Inferior parietal cortex (tissue), 1 donor: Measurements from ENCODE around the gene INSYN1.
A peak's percentile ranks its signal among the peaks of the same experiment; 100 is the strongest.
"Not testable (repeated sequence)": the region's sequence is repeated elsewhere in the genome, so short reads cannot be mapped to it uniquely, and the experiment has no call there.

Experiments
- DNase-seq: peaks from one replicate; pipeline ENCODE4 v3.0.0-alpha.2; 2016; ENCODE audit errors: extremely low spot score

Gene INSYN1, protein sequence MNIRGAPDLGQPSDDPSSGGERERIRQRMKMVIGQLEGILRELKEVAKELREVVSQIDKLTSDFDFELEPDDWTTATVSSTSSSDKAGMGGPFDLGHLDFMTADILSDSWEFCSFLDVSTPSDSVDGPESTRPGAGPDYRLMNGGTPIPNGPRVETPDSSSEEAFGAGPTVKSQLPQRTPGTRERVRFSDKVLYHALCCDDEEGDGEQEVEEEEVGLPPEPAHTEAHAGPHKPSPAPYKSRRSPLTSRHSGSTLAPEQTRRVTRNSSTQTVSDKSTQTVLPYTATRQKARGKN

DNA sequence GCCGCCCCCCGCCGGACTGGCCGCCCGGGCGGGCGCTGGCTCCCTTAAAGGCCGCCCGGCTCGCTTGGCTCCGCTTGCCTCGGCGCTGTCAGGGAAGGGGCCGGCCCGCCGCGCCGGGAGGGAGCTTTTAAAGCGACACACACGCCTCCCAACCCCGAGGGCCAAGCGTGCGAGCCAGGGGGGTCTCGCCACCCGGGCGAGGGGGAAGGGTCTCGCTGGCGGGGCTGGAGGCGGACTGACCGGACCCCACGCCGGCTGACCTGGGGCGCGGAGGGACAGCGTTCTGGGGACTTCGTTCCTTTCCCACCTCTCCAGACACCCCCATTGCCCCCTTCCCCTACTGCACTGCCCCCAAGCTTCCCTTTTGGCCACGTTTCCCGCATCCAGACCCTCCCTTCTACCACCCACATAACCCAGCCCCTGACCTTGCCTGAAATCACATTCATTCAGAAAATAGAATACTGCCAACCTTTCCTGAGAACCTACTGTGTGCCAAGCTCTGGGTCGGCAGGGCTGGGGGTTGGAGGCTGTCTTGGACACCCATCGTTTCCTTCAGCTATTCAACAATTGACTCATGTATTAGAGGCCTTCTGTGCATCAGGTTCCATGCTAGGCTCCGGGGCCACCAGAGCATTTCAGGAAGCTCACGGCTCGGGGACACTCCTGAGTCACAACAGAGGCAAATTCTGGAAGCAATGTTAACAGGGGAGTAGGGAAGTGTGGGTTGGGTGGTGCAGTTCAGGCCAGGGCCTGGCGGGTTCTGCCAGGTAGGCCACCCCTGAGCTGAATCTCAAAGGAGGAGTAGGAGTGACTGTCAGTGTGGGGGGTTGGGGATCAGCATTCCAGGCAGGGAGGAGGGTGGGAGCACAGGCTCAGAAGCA, at the start of gene INSYN1:
Gene INSYN1 (minus strand): TSS at position 102 of the 881 bp plus-strand sequence. CDS start 2,221 bp downstream, outside the sequence.
- DNase-seq = no peak

DNA sequence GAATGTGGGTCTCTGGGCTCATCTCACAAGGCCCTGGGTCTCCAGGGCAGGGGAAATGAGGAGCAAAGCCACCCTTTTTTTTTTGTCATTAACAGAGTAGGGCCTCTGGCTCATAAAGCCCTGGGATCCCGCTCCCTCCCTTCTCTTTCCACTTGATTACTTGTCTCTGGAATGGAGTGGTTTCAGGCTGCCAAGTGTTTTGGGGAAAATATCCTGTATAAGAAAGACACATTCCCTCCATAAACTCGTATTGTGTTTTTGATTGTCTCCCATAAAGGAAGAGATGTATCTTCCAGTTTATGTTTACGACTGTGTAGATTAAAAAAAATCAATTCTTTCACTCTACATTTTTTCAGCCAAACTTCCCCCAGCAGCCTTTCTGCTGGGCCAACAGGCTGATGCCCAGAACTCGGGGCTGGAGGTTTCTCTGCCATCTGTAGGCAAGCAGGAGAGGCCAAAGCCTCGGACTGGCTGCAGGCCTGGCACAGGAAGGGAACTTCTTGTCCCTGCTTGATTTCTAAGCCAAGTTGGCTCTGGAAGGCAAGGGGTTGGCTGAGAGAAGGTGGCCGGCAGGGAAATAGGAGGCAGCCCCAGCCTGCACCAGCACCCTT, 49.4 kb upstream of the INSYN1 start:
- no peak for DNase-seq

DNA sequence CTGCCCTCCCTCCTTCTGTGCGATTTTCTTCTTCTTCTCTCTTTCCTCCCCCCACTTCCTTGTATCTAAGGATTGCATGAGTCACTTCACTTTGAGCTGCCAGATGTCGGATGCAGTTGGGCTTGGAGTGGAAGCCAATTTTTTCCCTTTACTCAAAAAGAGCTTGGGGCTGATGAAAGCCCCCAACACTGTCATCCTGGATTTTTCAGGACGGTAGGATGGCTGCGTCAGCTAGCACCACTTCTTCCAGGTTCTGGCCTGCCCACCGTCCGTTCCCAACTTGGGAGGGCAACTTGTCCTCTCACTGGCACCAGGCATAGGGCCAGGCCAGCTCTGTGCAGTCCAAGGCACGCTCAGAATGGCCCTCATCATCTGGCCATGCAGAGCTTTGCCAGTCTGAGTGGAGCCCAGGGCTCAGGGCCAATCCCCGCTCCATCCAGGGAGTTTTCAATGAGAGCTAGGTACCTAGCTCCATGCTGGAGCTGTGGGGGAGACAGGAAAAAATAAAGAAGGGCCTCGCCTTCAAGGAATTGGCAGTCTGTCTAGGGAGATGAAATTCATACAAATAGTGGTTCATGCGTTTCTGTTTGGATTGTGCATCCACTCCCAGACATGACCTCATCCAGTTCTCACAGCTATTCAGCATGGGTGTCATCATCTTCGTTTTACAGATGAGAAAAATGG, 47.7 kb upstream of the INSYN1 start:
- DNase-seq = peak; percentile 66

DNA sequence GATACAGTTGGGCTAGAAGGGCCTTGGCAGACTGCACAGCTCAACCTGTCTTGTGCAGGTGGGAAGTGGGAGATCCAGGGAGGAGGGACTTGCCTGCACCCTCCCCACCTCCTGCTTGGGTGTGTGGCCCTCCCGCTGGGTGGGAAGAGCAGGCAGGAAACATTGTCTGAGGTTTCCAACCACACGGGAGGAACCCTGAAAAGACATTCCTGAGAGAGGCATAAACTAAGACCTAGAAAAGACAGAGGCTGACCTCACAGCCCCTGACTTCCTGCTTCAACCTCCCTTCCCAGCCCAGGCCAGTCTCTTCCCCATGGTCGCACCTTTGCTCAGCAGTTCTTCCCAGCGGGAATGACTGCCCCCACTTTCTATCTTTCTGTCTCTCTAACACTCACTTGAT, 46.3 kb upstream of the INSYN1 start:
- DNase-seq = no peak

DNA sequence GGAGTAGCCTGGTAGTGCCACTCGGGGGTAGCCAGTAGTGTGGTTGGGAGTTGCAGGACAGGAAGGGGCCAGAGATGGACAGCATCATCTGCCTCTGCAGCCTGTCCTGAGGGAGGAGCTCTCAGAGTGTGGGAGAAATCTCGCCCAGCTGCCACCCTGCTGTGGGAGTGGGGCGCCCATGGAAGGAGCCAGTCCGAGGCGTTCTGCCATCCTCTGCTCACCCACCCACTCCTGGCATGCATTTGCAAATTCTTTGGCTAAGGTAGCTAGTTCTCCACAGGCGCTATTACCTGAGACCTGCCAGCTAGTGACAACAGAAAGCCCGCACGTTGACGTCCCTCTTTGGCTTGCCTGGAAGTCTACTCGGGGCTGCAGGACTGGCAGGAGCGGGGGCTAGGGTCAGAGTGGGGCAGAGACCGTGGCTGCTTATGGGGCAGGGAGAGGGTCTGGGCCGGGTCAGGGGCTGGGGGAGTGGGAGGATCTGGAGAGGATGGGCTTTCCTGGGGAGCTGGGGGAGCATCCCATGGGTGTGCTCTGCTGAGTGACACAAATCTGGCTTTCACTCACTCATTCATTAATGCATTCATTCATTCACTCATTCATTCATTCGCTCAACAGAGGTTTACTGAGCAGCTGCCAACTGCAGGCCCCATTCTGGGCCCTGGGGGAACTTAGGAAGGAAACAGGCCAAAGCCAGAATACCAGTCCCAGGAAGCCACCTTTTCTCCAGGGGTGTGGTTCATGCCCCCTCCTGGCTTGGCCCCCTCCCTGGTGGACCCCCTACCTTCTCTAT, 44.4 kb upstream of the INSYN1 start:
- DNase-seq = no peak

DNA sequence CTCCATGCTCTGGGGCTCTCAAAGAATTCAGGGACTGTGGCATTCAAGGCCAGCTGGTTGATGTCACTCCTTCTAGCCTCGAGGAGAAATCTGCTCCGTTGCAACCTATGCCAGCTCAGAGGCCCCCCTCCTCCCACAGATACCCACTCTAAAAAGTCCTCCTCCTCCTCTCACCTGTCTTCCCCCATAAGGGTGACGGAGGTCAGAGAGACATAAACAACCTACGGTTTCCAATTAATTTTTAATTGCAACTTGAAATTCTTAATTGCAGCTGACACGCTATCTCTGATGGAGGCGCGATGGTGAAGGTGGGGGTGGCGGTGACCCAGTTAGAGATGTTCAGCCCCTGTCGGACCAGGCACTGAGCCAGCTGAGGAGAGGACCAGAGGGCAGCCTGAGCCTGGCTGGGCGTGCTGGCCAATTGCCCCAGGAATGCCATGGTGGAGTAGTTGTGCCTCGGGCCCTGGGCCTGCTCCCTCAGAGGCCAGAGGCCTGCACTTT, 43.2 kb upstream of the INSYN1 start:
- DNase-seq = no peak

DNA sequence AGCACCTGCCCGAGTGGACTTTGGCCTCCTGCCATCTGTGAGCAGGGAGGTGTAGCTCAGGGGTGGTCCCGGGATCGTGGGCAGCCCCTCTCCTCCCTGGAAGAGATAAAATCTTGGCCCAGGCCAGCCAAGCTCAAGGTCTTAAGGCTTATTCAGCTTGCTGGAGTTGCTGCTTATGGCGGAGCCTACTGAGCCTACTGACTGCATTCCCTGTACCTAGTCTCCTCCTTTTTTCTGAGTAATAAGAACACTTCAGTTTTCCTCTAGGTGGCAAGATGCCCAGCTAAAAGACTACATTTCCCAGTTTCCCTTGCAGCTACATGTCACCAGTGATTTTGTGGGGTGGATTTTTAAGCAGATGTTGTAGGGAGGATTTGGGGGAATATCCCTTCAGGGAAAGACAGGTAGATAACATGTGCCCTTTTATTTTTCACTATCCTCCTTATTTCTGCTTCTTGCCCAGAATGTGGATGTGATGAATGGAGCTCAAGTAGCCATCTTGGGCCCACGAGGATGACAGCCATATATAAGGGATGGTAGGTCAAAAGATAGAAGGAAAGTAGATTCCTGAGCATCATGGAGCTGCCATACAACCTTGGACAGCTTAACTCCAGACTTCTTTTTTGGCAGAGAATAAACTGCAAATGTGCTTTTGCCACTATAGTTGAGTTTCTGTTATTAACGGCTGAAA, 41.4 kb upstream of the INSYN1 start:
- no peak for DNase-seq

DNA sequence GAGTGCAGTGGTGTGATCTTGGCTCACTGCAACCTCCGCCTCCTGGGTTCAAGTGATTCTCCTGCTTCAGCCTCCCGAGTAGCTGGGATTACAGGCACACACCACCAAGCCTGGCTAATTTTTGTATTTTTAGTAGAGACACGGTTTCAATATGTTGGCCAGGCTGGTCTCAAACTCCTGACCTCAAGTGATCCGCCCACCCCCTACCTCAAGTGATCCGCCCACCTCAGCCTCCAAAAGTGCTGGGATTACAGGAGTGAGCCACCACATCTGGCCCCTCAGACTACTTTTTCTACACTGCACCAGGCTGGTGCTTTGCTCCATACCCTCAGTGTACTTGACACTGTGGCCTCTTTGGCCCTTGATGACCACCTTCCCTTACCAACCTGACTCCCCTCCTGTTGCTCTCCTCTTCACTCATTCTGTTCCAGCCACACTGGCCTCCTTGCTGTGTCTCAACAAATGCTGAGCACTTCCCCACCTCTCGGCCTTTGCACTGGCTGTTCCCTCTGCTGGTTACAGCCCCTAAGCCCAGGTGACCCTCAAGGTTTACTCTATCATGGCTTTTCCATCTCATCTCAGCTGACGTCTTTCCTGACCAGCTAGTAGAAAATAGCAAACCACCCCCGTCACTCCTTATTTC, 39.9 kb upstream of the INSYN1 start:
- not testable (repeated sequence) for DNase-seq

DNA sequence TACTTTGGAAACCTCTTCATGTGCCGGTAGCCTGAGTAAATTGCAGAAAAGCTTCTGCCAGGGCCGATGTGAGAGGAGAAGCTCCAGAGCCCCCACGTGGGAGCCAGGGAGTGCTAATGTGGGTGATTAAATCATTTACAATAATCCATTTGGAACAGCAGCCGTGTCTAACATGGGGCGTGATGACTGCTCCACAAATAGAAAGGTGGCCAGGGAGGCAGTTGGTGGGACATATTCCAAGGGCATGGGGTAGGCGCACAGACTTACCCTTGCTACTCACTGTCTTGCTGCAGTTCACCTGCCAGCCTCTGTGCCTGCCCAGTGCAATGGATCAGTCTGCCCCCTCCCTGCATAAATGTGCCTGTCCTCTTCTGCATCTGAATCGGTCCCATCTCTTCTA, 39.3 kb upstream of the INSYN1 start:
- DNase-seq = no peak

DNA sequence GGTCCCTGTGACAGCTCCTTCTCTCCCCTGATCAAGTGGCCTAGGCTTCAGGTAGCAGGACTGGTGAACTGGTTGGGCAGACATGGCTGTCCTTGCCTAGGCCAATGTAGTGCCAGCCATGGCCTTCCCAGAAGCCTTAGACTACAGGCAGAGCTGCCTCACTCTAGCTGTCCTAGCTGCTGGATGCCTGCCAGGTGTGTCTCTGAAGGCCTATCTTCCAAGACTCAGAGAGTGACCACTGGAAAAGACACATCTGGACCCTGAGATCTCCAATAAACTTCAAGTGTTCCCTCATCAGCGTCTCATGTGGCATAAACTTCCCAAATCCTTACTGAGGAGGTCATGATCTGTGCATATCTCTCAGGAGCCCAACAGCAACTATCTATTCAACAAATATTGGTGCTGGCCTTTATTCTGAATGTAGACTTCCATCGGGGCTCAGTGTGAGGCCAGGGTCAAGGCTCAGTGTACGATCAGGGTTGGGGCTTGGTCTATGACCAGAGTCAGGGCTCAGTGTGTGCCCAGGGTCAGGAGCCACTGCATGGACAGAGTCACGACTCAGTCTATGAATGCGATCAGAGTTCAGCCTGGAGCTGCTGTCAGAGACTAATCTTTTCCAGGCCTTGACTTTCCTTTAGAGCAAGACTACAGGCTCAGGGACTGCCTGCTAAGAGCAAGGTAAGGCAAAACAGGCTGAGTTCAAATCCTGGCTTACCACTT, 36.5 kb upstream of the INSYN1 start:
- no peak for DNase-seq

DNA sequence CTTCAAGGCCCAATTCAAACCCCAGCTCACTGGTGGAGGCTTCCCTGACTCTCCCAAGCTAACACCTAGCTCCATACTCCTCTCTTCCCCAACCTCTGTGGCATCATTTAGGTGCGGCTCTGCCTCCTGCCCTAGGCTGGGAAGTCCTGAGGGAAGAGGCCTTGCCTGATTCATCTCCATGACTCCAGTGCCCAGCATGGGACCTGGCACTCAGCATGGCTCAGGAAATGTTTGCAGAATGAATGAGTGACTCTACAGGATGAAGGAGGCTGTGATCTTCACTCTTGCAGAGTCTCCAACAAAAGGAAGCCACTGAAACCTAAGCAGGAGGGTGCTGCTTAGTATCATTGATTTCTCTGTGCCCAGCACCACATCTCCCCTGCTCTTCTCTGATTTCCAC, 34.5 kb upstream of the INSYN1 start:
- no peak for DNase-seq

DNA sequence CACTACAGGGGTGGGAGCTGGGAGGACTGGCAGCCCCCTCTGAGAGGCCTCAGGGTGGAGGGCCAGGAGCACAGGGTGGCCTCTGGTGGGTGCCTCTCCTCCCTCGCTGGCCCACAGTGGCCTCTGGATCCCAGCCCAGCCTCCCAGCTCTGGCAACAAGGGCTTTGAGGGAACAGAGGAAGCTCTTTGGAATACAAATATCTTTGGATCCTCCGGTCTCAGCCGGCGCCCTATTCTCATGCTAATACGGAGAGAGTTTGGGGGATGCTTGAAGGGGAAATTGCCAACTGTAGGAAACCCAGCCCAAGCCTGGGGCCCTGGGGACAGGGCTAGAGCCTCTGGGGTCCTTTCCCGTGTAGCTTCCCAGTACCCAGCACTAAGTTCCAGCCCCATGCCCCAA, 33.4 kb upstream of the INSYN1 start:
- no peak for DNase-seq

DNA sequence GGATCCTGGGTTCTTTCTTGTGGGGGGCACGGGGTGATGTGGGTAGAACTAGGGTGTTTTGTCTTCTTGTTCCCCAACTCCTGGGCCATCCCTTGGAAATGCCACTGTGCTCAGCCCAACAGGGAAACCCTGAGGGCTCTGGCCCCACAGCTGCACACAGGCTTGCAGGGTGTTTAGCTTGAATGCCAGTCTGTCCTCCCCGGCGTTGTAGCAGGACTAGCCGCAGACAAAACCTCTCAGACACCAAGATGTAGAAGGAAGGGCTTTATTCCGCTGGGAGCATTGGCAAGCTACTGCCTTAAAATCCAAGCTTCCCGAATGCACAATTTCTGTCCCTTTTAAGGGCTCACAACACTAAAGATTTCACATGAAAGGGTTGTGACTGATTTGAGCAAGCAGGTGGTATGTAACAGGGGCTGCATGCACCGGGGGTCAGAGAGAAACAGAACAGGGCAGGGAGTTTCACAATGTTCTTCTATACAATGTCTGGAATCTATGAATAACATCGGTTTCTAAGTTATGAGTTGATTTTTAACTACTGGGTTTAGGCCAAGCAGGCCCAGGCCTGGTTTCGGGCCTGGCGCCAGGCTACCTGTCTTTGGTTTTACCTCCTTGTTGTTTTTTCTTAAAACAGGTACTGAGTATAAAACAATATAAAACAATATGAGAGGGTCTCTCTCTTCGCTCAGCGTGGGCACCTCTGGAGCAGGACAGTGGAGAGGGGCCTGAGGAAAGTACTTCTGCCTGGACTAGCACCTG, 32.3 kb upstream of the INSYN1 start:
- not testable (repeated sequence) for DNase-seq

DNA sequence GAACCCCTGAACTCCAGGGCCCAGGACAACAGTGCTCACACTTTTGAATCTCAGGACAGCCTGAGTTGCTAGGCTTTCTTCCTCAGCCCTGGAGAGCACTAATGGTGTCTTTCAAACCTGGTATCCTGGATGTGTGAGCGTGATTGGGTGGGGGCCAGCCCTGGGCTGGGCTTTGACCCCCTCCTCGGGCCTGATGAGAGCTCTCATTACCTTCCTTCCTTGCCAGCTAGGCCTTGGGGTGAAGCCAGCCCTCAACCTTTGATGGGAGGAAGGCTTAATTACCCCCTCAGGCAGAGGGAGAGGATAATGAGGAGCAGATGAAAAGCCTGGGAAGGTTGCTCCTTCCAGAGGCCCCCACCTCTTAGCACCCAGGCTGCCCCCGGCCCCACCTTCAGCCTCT, 31.1 kb upstream of the INSYN1 start:
- no peak for DNase-seq

DNA sequence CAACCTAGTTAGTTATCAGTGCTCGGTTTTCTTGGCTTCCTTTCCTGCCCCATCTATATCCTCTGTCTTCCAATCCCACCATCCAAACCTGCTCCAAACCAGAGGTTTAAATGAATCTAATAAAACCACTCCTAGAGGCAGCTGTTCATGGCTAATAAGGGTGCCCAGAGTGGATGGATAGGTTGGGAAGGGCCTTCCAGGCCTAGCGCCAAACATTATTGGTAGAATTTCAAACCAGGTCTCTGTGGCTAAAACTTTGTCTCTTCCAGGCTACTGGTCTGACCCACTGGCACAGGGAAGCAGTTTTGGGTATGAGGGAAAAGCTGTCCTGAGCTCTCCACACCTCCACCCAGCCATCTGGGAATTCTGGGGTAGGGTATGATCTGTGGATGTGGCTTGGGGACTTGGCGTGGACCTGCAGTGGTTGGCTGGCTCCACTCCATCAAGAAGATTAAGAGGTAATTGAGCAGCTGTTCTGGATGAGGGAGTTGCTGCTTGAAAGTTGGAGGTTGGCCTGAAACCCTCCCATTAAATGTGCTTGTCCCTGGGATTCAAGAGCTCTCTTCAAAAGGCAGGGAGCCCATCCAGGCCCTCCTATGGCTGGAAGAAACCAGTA, 29.3 kb upstream of the INSYN1 start:
- DNase-seq = no peak

DNA sequence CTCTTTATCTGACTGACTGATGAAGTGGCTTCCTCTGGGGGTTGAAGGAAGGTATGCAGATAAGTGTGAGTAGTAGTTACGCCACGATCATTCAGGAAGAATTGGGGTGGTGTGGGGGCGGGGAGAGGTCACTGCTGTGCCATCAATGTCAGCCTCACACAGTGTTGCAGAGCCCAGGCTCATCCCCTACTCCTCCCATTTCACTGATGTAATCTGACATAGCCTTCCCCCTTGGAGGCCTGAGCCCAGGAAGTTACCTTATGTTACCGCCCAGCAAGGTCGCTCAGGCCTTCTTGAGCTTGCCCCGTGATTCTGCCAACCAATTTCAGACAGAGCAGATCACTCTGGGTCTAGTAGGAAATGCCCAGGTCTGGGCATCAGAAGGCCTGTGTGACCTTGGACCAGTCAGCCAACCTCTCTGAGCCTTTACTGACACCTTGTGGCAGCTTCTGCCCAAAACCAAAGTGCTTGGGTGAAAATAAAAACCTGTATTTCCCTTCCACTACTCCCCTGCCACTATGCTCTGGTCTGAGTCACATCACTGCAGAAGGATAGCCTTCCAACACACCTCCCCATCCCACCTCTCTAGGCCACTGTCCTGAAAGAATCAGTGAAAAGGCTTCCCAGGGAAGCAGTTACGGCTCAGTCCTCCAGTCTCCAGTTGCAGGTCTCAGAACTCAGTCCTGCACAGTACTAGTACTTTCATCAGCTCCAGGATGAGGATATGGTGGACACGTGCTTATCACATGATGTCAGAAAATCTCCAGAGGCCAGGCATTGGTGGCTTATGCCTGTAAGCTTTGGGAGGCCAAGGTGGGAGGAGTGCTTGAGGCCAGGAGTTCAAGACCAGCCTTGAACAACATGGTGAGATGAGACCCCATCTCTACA, 28.1 kb upstream of the INSYN1 start:
- DNase-seq = no peak

DNA sequence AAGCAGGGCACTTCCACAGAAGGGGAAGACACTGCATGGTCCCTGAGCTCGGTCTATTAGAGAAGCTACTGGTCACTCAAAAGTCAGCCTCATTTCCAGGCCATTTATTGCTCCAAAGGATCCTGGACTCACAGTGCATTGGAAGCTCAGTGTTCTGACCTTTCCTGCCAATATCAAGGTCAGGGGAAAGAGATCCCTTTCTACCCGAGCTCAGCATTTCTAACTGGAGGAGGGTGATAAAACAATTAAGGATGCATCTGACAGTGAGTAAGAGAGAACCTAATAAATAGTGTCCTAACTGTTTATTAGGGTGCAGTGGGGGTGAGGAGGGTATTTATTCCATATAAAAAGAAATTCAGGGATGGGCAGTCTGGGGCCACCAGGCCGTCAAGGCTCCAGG, 26.8 kb upstream of the INSYN1 start:
- no peak for DNase-seq
